8988T (cell line): Measurements from ENCODE around the gene NLGN2.

ENCODE experiments used
- DNase-seq: peaks from one replicate; pipeline ENCODE4 v3.0.0; 2011

NLGN2 gene

DNA sequence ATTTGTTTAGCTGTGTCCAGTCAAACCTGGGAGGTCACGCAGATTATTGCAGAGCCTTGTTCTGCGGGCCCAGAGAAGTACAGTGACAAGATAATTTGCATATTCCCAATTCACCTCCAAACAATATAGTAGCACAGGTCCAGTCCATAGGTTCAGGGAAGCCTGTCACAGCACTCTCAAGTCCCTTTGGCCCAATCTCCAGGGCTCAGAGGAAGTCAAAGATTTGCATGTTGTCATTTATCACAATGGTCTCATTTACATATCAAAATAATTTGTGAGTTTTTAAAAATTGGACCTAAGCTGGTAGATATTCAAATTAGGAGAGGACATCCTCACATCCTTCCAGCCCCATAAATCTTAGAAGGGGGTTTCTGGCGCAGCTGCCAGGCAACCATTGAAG is 59.9 kb downstream of the NLGN2 start:
- DNase-seq: no peak

DNA sequence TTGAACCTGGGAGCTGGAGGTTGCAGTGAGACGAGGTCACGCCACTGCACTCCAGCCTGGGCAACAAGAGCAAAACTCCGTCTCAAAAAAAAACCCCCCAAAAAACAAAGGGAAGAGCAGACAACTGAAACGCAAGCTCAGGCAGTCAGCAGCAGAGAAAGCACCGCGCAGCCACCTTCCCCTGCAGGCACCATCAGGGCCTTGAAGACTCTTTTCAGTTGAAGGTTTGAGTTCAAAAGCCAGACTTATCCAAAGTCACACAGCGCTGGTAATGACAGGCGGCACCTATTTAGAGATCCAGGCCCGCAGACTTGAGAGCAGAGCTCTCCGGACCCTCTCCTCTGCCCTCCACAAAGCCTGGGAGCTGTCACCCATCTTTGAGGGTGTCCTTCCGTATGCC is 60.6 kb downstream of the NLGN2 start:
- DNase-seq: no peak

DNA sequence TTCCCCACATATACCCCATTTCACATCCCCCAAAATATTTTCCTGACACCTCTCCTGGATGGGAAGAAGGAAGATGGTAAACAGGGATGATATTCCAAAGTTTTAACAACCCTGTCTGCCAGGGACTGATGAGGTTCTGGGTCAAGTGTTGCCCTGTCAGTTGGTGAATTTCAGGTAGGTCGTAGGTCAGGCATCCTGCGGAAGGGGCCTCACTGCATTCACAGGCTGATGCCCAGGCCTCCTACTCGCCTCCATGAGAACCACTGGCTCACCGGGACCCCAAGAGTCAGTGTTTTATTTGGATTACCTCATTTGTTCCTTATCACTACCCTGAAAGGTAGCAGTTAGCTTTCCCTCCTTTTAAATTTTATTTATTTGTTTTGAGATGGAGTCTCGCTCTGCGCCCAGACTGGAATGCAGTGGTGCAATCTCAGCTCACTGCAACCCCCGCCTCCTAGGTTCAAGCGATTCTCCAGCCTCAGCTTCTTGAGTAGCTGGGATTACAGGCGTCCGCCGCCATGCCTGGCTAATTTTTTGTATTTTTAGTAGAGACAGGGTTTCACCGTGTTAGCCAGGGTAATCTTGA is 61.3 kb downstream of the NLGN2 start:
- DNase-seq: no peak
